ENCODE data around the gene ARHGEF19. TPM values are rescaled to one million over a fixed set of nuclear protein-coding genes. Genes with fewer than 3 reads are reported as not detected.

The ARHGEF19 gene
- polyA plus RNA-seq (2013, experiment 1 of 2), result 14.7 TPM
- 14.8 TPM for polyA plus RNA-seq (2013, experiment 2 of 2)

GRCh38 chr1:16212251-16212961 lies at the start of gene ARHGEF19:
Gene ARHGEF19 (minus strand): TSS chr1:16212652. CDS start chr1:16209054, 3,598 bp downstream.
- H3K23ac ChIP-seq (ENCODE audit: low read depth, low read length, poor library complexity), result peak within 1 kb of the TSS; percentile 20
- H2BK5ac ChIP-seq (ENCODE audit: low read length), result peak within 1 kb of the TSS; percentile 21
- no peaks in the 10 kb centered on the region for H3K9me3 ChIP-seq (replicated peaks in 1 of 2; ENCODE audit: control insufficient read depth in 2 of 2, insufficient read depth in 1 of 2, low read depth in 1 of 2, low read length in 2 of 2)
- H3K79me1 ChIP-seq (ENCODE audit: low read depth, low read length), result peaks cover 3% of the 10 kb centered on the region
- DNase-seq (ENCODE audit: low spot score), result no peak
- peak within 1 kb of the TSS; percentile 69 for H3K4ac ChIP-seq (ENCODE audit: low read length)
- peak within 1 kb of the TSS; percentile 91 for H2BK12ac ChIP-seq (ENCODE audit: low read length)
- peak within 1 kb of the TSS; percentile 78 for H3K9ac ChIP-seq (ENCODE audit: low read depth, low read length, poor library complexity)
- peaks cover 0 to 26% (median 10%) of the 10 kb centered on the region in 3 experiments for H3K27me3 ChIP-seq (ENCODE audit: control insufficient read depth in 3 of 3, insufficient read depth in 3 of 3, low read depth in 1 of 3, low read length in 3 of 3)
- peak within 1 kb of the TSS; percentile 10 to 24 for H3K4me3 ChIP-seq (ENCODE audit: low read length in 2 of 2)
- peaks cover 18 to 24% of the 10 kb centered on the region in 2 donors for H3K4me1 ChIP-seq (ENCODE audit: control insufficient read depth in 2 of 2, insufficient read depth in 1 of 2, low read depth in 1 of 2, low read length in 2 of 2)
- no peak within 1 kb of the TSS for H3K27ac ChIP-seq (replicated peaks; ENCODE audit: low read length)
- H4K8ac ChIP-seq (ENCODE audit: low read depth, low read length), result no peak within 1 kb of the TSS
- peak within 1 kb of the TSS; percentile 81 for H2AFZ ChIP-seq (ENCODE audit: low read length)
- peak within 1 kb of the TSS; percentile 99 for H2AK5ac ChIP-seq (ENCODE audit: low read depth, low read length)
- H4K91ac ChIP-seq (ENCODE audit: low read depth, low read length, poor library complexity), result peak within 1 kb of the TSS; percentile 5
- H3K4me2 ChIP-seq (ENCODE audit: insufficient read depth, low read length, poor library complexity, severe bottlenecking), result peak within 1 kb of the TSS; percentile 47
- WGBS, 2 donors (ENCODE audit: extremely low coverage in 2 of 2, insufficient read length in 2 of 2, insufficient replicate concordance in 1 of 2), result no CpG with 5 or more reads among the region's 14 CpGs
- no peaks in the 10 kb centered on the region for H3K36me3 ChIP-seq (replicated peaks in 1 of 2; ENCODE audit: control insufficient read depth in 2 of 2, insufficient read depth in 2 of 2, low read length in 2 of 2)
- peak within 1 kb of the TSS; percentile 94 for H2BK15ac ChIP-seq (ENCODE audit: low read length)
- peak within 1 kb of the TSS; percentile 97 for H3K18ac ChIP-seq (ENCODE audit: low read length)
- H2BK120ac ChIP-seq (ENCODE audit: low read depth, low read length), result peak within 1 kb of the TSS; percentile 88
- no peak within 1 kb of the TSS for H3K14ac ChIP-seq (ENCODE audit: low read length)

GRCh38 chr1:16262067-16262466 lies 49.6 kb upstream of the ARHGEF19 start:
- no peak overlapping the region for H3K23ac ChIP-seq (ENCODE audit: low read depth, low read length, poor library complexity)
- no peak overlapping the region for H3K4ac ChIP-seq (ENCODE audit: low read length)
- no peak overlapping the region for H4K8ac ChIP-seq (ENCODE audit: low read depth, low read length)
- no peak overlapping the region for H3K27ac ChIP-seq (replicated peaks; ENCODE audit: low read length)
- H2BK5ac ChIP-seq (ENCODE audit: low read length), result no peak overlapping the region
- H3K4me3 ChIP-seq (ENCODE audit: low read length in 2 of 2), result no peak overlapping the region
- H2BK120ac ChIP-seq (ENCODE audit: low read depth, low read length), result no peak overlapping the region
- H3K36me3 ChIP-seq (replicated peaks in 1 of 2; ENCODE audit: control insufficient read depth in 2 of 2, insufficient read depth in 2 of 2, low read length in 2 of 2), result peaks cover 0 to 6% of the 10 kb centered on the region in 2 donors
- H3K18ac ChIP-seq (ENCODE audit: low read length), result no peak overlapping the region
- H3K9ac ChIP-seq (ENCODE audit: low read depth, low read length, poor library complexity), result no peak overlapping the region
- H3K14ac ChIP-seq (ENCODE audit: low read length), result no peak overlapping the region
- H3K4me1 ChIP-seq (ENCODE audit: control insufficient read depth in 2 of 2, insufficient read depth in 1 of 2, low read depth in 1 of 2, low read length in 2 of 2), result peaks cover 4 to 10% of the 10 kb centered on the region in 2 donors
- DNase-seq (ENCODE audit: low spot score), result no peak
- H3K9me3 ChIP-seq (replicated peaks in 1 of 2; ENCODE audit: control insufficient read depth in 2 of 2, insufficient read depth in 1 of 2, low read depth in 1 of 2, low read length in 2 of 2), result no peaks in the 10 kb centered on the region
- H3K27me3 ChIP-seq (ENCODE audit: control insufficient read depth in 3 of 3, insufficient read depth in 3 of 3, low read depth in 1 of 3, low read length in 3 of 3), result no peaks in the 10 kb centered on the region
- H2BK15ac ChIP-seq (ENCODE audit: low read length), result no peak overlapping the region
- H2AK5ac ChIP-seq (ENCODE audit: low read depth, low read length), result no peak overlapping the region
- no peak overlapping the region for H2BK12ac ChIP-seq (ENCODE audit: low read length)
- H4K91ac ChIP-seq (ENCODE audit: low read depth, low read length, poor library complexity), result no peak overlapping the region
- no CpG with 5 or more reads among the region's 1 CpG for WGBS, 2 donors (ENCODE audit: extremely low coverage in 2 of 2, insufficient read length in 2 of 2, insufficient replicate concordance in 1 of 2)
- peaks cover 2% of the 10 kb centered on the region for H3K79me1 ChIP-seq (ENCODE audit: low read depth, low read length)
- no peak overlapping the region for H3K4me2 ChIP-seq (ENCODE audit: insufficient read depth, low read length, poor library complexity, severe bottlenecking)
- H2AFZ ChIP-seq (ENCODE audit: low read length), result no peak overlapping the region

- no peak overlapping the region for H2AK5ac ChIP-seq (ENCODE audit: low read depth, low read length)
- no peak overlapping the region for H3K4ac ChIP-seq (ENCODE audit: low read length)
- H3K4me3 ChIP-seq (ENCODE audit: low read length in 2 of 2), result no peak overlapping the region
- DNase-seq (ENCODE audit: low spot score), result no peak
- no peak overlapping the region for H3K9ac ChIP-seq (ENCODE audit: low read depth, low read length, poor library complexity)
- H2BK15ac ChIP-seq (ENCODE audit: low read length), result no peak overlapping the region
- no peaks in the 10 kb centered on the region for H3K9me3 ChIP-seq (replicated peaks in 1 of 2; ENCODE audit: control insufficient read depth in 2 of 2, insufficient read depth in 1 of 2, low read depth in 1 of 2, low read length in 2 of 2)
- H3K36me3 ChIP-seq (replicated peaks in 1 of 2; ENCODE audit: control insufficient read depth in 2 of 2, insufficient read depth in 2 of 2, low read length in 2 of 2), result peaks cover 2 to 19% of the 10 kb centered on the region in 2 donors
- no peak overlapping the region for H3K27ac ChIP-seq (replicated peaks; ENCODE audit: low read length)
- no peak overlapping the region for H3K14ac ChIP-seq (ENCODE audit: low read length)
- no CpG with 5 or more reads among the region's 1 CpG for WGBS, 2 donors (ENCODE audit: extremely low coverage in 2 of 2, insufficient read length in 2 of 2, insufficient replicate concordance in 1 of 2)
- H4K8ac ChIP-seq (ENCODE audit: low read depth, low read length), result no peak overlapping the region
- peaks cover 0 to 1% of the 10 kb centered on the region in 2 donors for H3K4me1 ChIP-seq (ENCODE audit: control insufficient read depth in 2 of 2, insufficient read depth in 1 of 2, low read depth in 1 of 2, low read length in 2 of 2)
- no peaks in the 10 kb centered on the region for H3K27me3 ChIP-seq (ENCODE audit: control insufficient read depth in 3 of 3, insufficient read depth in 3 of 3, low read depth in 1 of 3, low read length in 3 of 3)
- H3K4me2 ChIP-seq (ENCODE audit: insufficient read depth, low read length, poor library complexity, severe bottlenecking), result no peak overlapping the region
- H3K23ac ChIP-seq (ENCODE audit: low read depth, low read length, poor library complexity), result no peak overlapping the region
- no peak overlapping the region for H4K91ac ChIP-seq (ENCODE audit: low read depth, low read length, poor library complexity)
- no peak overlapping the region for H3K18ac ChIP-seq (ENCODE audit: low read length)
- no peak overlapping the region for H2BK12ac ChIP-seq (ENCODE audit: low read length)
- H2BK120ac ChIP-seq (ENCODE audit: low read depth, low read length), result no peak overlapping the region
- peaks cover 2% of the 10 kb centered on the region for H3K79me1 ChIP-seq (ENCODE audit: low read depth, low read length)
- H2BK5ac ChIP-seq (ENCODE audit: low read length), result no peak overlapping the region
- no peak overlapping the region for H2AFZ ChIP-seq (ENCODE audit: low read length)
Observed at GRCh38 chr1:16260814-16261213, 48.4 kb upstream of the ARHGEF19 start.

GRCh38 chr1:16258591-16259135 lies 46.2 kb upstream of the ARHGEF19 start:
- no peak overlapping the region for H2BK5ac ChIP-seq (ENCODE audit: low read length)
- H3K23ac ChIP-seq (ENCODE audit: low read depth, low read length, poor library complexity), result no peak overlapping the region
- no peaks in the 10 kb centered on the region for H3K9me3 ChIP-seq (replicated peaks in 1 of 2; ENCODE audit: control insufficient read depth in 2 of 2, insufficient read depth in 1 of 2, low read depth in 1 of 2, low read length in 2 of 2)
- H4K91ac ChIP-seq (ENCODE audit: low read depth, low read length, poor library complexity), result no peak overlapping the region
- DNase-seq (ENCODE audit: low spot score), result no peak
- H2AFZ ChIP-seq (ENCODE audit: low read length), result no peak overlapping the region
- H3K9ac ChIP-seq (ENCODE audit: low read depth, low read length, poor library complexity), result no peak overlapping the region
- no peaks in the 10 kb centered on the region for H3K79me1 ChIP-seq (ENCODE audit: low read depth, low read length)
- H2BK15ac ChIP-seq (ENCODE audit: low read length), result no peak overlapping the region
- no peak overlapping the region for H4K8ac ChIP-seq (ENCODE audit: low read depth, low read length)
- no peak overlapping the region for H2BK12ac ChIP-seq (ENCODE audit: low read length)
- H3K14ac ChIP-seq (ENCODE audit: low read length), result no peak overlapping the region
- no peak overlapping the region for H2BK120ac ChIP-seq (ENCODE audit: low read depth, low read length)
- H3K27ac ChIP-seq (replicated peaks; ENCODE audit: low read length), result no peak overlapping the region
- peaks cover 8 to 40% of the 10 kb centered on the region in 2 donors for H3K36me3 ChIP-seq (replicated peaks in 1 of 2; ENCODE audit: control insufficient read depth in 2 of 2, insufficient read depth in 2 of 2, low read length in 2 of 2)
- peaks cover 0 to 1% of the 10 kb centered on the region in 2 donors for H3K4me1 ChIP-seq (ENCODE audit: control insufficient read depth in 2 of 2, insufficient read depth in 1 of 2, low read depth in 1 of 2, low read length in 2 of 2)
- H3K4me3 ChIP-seq (ENCODE audit: low read length in 2 of 2), result no peak overlapping the region
- no peaks in the 10 kb centered on the region for H3K27me3 ChIP-seq (ENCODE audit: control insufficient read depth in 3 of 3, insufficient read depth in 3 of 3, low read depth in 1 of 3, low read length in 3 of 3)
- no peak overlapping the region for H3K4ac ChIP-seq (ENCODE audit: low read length)
- no CpG with 5 or more reads among the region's 9 CpGs for WGBS, 2 donors (ENCODE audit: extremely low coverage in 2 of 2, insufficient read length in 2 of 2, insufficient replicate concordance in 1 of 2)
- H3K18ac ChIP-seq (ENCODE audit: low read length), result no peak overlapping the region
- H3K4me2 ChIP-seq (ENCODE audit: insufficient read depth, low read length, poor library complexity, severe bottlenecking), result no peak overlapping the region
- H2AK5ac ChIP-seq (ENCODE audit: low read depth, low read length), result no peak overlapping the region

Measured in neuronal stem cell (in vitro differentiated cells).